Measurements from ENCODE around the gene WDFY4.

The WDFY4 gene

DNA sequence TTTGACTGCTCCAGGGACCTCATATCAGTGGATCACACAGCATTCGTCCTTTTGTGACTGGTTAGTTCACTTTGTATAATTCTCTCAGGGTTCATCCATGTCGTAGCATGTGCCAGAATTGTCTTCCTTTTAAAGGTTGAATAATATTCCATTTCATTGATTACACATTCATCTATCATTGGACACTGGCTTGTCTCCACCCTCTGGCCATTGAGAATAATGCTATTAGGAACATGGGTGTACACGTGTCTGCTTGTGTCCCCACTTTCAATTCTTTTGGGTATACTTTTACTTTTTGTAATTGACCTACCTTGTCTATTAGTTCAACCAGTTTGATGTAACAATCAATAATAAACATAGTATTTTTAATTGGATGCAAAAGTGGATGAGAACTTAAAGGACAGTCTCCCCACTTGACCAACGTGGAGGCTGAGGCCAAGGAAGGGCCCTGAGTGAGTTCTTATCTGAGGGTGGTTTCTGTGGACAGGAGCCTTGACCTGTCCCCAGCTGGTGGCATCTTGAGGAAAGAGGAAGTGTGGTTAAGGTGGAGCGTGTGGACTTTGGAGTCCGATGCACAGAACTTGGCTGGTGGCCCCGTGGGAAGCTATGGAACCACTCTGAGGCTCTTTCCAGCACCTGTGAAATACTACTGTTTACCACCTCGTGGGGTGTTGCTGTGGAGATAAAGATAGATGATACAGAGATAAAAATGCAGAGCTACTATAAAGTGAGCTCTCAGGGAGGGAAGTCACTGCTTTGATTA lies 16.6 kb downstream of the WDFY4 start:
- TF ChIP-seq, protein P1, sequence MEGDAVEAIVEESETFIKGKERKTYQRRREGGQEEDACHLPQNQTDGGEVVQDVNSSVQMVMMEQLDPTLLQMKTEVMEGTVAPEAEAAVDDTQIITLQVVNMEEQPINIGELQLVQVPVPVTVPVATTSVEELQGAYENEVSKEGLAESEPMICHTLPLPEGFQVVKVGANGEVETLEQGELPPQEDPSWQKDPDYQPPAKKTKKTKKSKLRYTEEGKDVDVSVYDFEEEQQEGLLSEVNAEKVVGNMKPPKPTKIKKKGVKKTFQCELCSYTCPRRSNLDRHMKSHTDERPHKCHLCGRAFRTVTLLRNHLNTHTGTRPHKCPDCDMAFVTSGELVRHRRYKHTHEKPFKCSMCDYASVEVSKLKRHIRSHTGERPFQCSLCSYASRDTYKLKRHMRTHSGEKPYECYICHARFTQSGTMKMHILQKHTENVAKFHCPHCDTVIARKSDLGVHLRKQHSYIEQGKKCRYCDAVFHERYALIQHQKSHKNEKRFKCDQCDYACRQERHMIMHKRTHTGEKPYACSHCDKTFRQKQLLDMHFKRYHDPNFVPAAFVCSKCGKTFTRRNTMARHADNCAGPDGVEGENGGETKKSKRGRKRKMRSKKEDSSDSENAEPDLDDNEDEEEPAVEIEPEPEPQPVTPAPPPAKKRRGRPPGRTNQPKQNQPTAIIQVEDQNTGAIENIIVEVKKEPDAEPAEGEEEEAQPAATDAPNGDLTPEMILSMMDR (IDR thresholded peaks at IDR 0.05; ENCODE audit: low read depth, low read length), result no peak
- no peak overlapping the region for H3K4me3 ChIP-seq (replicated peaks in 1 of 2; ENCODE audit: low read depth in 2 of 2, low read length in 2 of 2)
- no peak for DNase-seq (ENCODE audit: low read depth in 2 of 2)

DNA sequence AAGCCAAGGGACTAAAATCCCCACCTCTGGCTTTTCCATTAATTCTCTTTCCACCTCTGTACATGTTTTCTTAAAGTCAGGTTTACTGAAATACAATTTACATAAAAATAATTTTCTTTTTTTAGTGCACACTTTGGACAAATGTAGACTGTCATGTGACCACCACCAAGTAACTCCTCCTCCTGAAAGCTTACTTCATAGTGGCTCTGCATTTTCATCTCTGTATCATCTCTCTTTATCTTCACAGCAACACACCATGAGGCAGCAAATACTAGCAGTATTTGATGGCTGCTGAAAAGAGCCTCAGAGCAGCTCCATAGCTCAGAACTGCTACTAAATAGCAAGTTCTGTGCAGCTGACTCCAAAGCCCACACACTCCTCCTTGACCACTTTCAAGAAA lies 17.3 kb downstream of the WDFY4 start:
- H3K4me3 ChIP-seq (replicated peaks in 1 of 2; ENCODE audit: low read depth in 2 of 2, low read length in 2 of 2), result no peak overlapping the region
- DNase-seq (ENCODE audit: low read depth in 2 of 2), result no peak
- TF ChIP-seq, protein P1 (IDR thresholded peaks at IDR 0.05; ENCODE audit: low read depth, low read length), result no peak

DNA sequence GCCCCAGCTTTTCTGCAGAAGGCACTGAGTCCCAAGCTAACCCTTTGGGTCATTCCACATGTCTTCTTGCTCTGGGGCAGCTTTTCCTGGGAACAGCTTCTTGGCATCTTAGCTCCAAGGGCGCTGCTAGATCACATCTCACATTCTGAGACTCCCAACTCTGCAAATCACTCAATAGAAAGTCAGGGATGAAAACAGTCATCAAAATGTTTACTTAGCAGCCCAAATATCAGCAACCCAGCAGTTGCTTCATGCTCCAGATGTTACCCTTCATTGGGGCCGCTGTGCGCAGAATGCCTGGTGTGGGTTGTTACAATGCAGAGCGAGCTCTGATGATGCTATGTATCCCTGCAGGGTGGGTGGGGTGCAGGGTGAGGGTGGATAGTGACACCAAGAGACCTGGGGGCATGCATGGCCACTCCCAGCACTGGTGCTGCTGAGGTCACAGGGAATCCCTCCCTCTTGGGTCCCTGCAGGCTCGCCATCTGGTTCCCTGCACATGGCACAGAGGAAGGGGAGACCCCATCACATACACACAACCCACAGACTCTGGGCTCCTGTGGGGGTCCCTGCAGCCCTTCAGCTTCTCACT lies 19.0 kb downstream of the WDFY4 start:
- no peak overlapping the region for H3K4me3 ChIP-seq (replicated peaks in 1 of 2; ENCODE audit: low read depth in 2 of 2, low read length in 2 of 2)
- no peak for DNase-seq (ENCODE audit: low read depth in 2 of 2)
- TF ChIP-seq, protein P1 (IDR thresholded peaks at IDR 0.05; ENCODE audit: low read depth, low read length), result no peak

DNA sequence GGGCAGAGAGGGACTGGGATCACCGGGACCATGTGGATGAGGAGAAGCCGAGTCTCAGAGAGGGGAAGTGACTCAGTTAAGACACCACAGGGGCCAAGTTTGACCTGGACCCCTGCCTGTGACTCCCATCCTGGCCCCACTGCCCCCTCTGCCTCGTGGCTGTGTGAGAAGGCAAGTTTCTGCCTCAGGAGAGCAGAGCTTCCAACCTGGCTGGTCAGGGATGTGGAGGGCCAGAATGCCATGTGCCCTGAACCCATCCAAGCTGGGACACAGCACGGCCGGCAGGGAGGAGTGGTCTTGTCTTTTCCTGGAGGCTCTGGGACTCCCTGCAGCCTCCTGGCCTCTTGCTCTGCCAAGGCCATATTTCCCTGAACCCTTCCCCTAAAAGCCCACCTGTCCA lies 19.5 kb downstream of the WDFY4 start:
- TF ChIP-seq, protein P1 (IDR thresholded peaks at IDR 0.05; ENCODE audit: low read depth, low read length), result no peak
- no peak for DNase-seq (ENCODE audit: low read depth in 2 of 2)
- no peak overlapping the region for H3K4me3 ChIP-seq (replicated peaks in 1 of 2; ENCODE audit: low read depth in 2 of 2, low read length in 2 of 2)

DNA sequence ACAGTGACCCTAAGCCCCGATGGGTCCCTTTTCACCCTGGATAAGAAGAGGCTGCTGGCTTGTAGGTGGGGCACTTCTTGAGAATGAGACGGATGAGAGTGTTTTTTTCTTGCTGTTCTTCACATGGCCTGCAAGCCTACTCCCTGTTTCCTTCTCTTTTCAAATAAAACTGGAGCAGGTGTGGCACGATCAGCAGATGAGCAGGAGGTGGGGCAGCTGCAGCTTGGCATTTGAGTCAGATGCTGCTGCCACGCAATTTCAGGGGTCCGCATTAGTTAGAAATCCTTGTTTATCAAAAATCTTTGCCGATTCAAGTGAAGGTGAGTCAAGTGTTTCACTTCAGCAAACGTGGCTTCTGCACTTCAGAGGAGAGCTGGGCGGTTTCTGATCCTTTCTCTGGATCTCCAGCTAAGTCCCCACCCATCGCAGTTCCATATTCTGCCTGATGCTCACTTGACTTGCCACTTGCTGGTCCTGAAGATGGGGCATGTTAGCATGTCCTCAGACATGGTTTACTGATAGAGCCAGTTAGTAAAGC lies 20.8 kb downstream of the WDFY4 start:
- TF ChIP-seq, protein P1 (IDR thresholded peaks at IDR 0.05; ENCODE audit: low read depth, low read length), result no peak
- H3K4me3 ChIP-seq (replicated peaks in 1 of 2; ENCODE audit: low read depth in 2 of 2, low read length in 2 of 2), result no peak overlapping the region
- DNase-seq (ENCODE audit: low read depth in 2 of 2), result no peak

DNA sequence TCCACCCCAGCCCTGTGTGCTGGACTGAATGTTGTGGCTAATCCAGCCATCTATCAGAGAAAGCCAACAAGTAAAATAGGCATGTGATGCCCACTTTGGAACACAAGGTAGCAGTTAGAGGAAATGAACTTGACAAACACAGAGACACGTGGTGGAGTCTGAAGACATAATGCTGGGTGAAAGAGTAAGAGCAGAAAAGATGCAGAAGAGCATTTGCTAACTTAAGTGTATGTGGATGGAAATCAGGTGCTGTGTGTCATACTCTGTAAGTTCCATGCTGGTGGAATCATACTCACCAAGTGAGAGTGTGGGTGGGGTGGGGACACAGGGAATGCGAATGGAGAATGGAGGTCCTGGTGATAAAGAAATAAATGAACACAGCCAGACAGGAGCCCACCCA lies 22.8 kb downstream of the WDFY4 start:
- TF ChIP-seq, protein P1 (IDR thresholded peaks at IDR 0.05; ENCODE audit: low read depth, low read length), result no peak
- DNase-seq (ENCODE audit: low read depth in 2 of 2), result no peak

More for the DNA sequence above, 22.8 kb downstream of the WDFY4 start:
- H3K4me3 ChIP-seq (replicated peaks in 1 of 2; ENCODE audit: low read depth in 2 of 2, low read length in 2 of 2), result no peak overlapping the region

Measured in cardiac fibroblast (primary cell).